Suppressor macrophage (primary cell): ENCODE data around the gene DDX47.
"Not testable (repeated sequence)": the region's sequence is repeated elsewhere in the genome, so short reads cannot be mapped to it uniquely, and the experiment has no call there.

Source experiments
- DNase-seq, 4 experiments: peaks; one replicate each; pipeline ENCODE4 v3.0.0-alpha.2; 2020 to 2022

The DDX47 gene

GRCh38 chr12:12797794-12798152, 15.4 kb upstream of the DDX47 start:
- no peak for DNase-seq

- DNase-seq: no peak
Measured at GRCh38 chr12:12798480-12798879, 14.7 kb upstream of the DDX47 start.

GRCh38 chr12:12799163-12799920, 13.8 kb upstream of the DDX47 start:
- DNase-seq: no peak

- peak in 3 of 4 experiments; percentile 39 to 47 (median 44) for DNase-seq
Measured at GRCh38 chr12:12800406-12801180, 12.6 kb upstream of the DDX47 start.

GRCh38 chr12:12801656-12802055, 11.5 kb upstream of the DDX47 start:
- DNase-seq: peak; percentile 44 to 76 (median 60)

GRCh38 chr12:12803186-12803585, 10.0 kb upstream of the DDX47 start:
- DNase-seq: peak; percentile 46 to 77 (median 74)

- no peak for DNase-seq
Measured at GRCh38 chr12:12804011-12804410, 9.1 kb upstream of the DDX47 start.

- DNase-seq: no peak
Measured at GRCh38 chr12:12804432-12804886, 8.7 kb upstream of the DDX47 start.

GRCh38 chr12:12806784-12807516, 6.2 kb upstream of the DDX47 start:
- peak in 2 of 4 experiments; percentile 31 to 41 for DNase-seq

- not testable (repeated sequence) for DNase-seq
Measured at GRCh38 chr12:12807517-12807903, 5.6 kb upstream of the DDX47 start.

- peak in 3 of 4 experiments; percentile 32 to 67 (median 59) for DNase-seq
Measured at GRCh38 chr12:12807970-12808702, 5.0 kb upstream of the DDX47 start.

- DNase-seq: no peak
Measured at GRCh38 chr12:12810553-12811021, 2.6 kb upstream of the DDX47 start.

GRCh38 chr12:12811343-12811742, 1.8 kb upstream of the DDX47 start:
- DNase-seq: no peak

- no peak for DNase-seq
Measured at GRCh38 chr12:12812174-12812573, 972 bp upstream of the DDX47 start.

GRCh38 chr12:12812618-12813119, 477 bp upstream of the DDX47 start:
- DNase-seq: no peak

GRCh38 chr12:12817616-12818015, 4.5 kb downstream of the DDX47 start:
- DNase-seq: peak; percentile 59 to 84 (median 78)

GRCh38 chr12:12818701-12819100, 5.6 kb downstream of the DDX47 start:
- no peak for DNase-seq

- DNase-seq: no peak
Measured at GRCh38 chr12:12819221-12819620, 6.1 kb downstream of the DDX47 start.

GRCh38 chr12:12819752-12820311, 6.7 kb downstream of the DDX47 start:
- DNase-seq: no peak

GRCh38 chr12:12820376-12820775, 7.2 kb downstream of the DDX47 start:
- not testable (repeated sequence) for DNase-seq

GRCh38 chr12:12821975-12822374, 8.8 kb downstream of the DDX47 start:
- DNase-seq: no peak

- no peak for DNase-seq
Measured at GRCh38 chr12:12822886-12823285, 9.7 kb downstream of the DDX47 start.
